HCT116 (cell line): ENCODE data around the gene FAM171A2. TPM values are rescaled to one million over a fixed set of nuclear protein-coding genes. Genes with fewer than 3 reads are reported as not detected.

Source experiments
- ATAC-seq: fragments of 200-7000 bp; cut with Tn5 transposase; 2 replicates; pipeline ENCODE4 v1.9.1; 2020; ENCODE audit warnings: mild to moderate bottlenecking, moderate library complexity
- BruUV-seq: library from RNA; stranded (reverse); fragments of 400-500 nt; replicated peaks from 2 replicates; lab custom pipeline; 2021; lab: Mats Ljungman, UMichigan
- CTCF ChIA-PET: fragments of 300-600 bp; sonication (Branson Sonifier 250); formaldehyde crosslinking; loops from one replicate; lab custom pipeline; 2021; ENCODE audit warnings: antibody characterized with exemption; lab: Charles Lee
- POLR2A ChIA-PET: fragments of 300-600, 350-600 bp; sonication (Branson Sonifier 250); formaldehyde crosslinking; loops from one replicate; lab custom pipeline; 2021; ENCODE audit warnings: antibody characterized with exemption; lab: Charles Lee
- RAD21 ChIA-PET, 2 experiments: fragments of 300-600 bp; sonication (Branson Sonifier 250); formaldehyde crosslinking; loops; one replicate each; lab custom pipeline; 2023; ENCODE audit warnings: low total read pairs in 2 of 2; ENCODE audit not compliant: uncharacterized antibody in 2 of 2, unreplicated experiment in 2 of 2, low non-redundant PET in 1 of 2; lab: Charles Lee
- DNase-seq: peaks from one replicate; pipeline ENCODE4 v3.0.0-alpha.2; 2010; ENCODE audit warnings: low read depth, low spot score
- H2AFZ ChIP-seq: fragments of 200-600 bp; shearing (Covaris generic), sonication (generic); 2 replicates; pipeline ENCODE4 v1.6.1; 2017; ENCODE audit warnings: low read depth, mixed run types, mixed read lengths, antibody characterized with exemption, low read length; ENCODE audit not compliant: poor library complexity, severe bottlenecking
- H3K27ac ChIP-seq: 2 replicates; pipeline ENCODE4 v1.5.1; 2012; ENCODE audit warnings: low read depth, low read length
- H3K27me3 ChIP-seq: fragments of 200-600 bp; sonication (generic); 2 replicates; pipeline ENCODE4 v1.6.1; 2016; ENCODE audit warnings: mixed run types, low read length, mixed read lengths; ENCODE audit not compliant: insufficient read depth
- H3K36me3 ChIP-seq, 2 experiments: fragments of 200-500 bp in 1 of 2; fragments of 200-600 bp in 1 of 2; sonication (Bioruptor generic) in 1 of 2; sonication (generic) in 1 of 2; 2 replicates each; pipeline versions ENCODE4 v1.5.1 to v1.6.1; 2014 to 2016; ENCODE audit warnings: low read length in 2 of 2, inconsistent platforms in 1 of 2, mixed read lengths in 1 of 2, mixed run types in 1 of 2; ENCODE audit not compliant: insufficient read depth in 2 of 2, control insufficient read depth in 1 of 2
- H3K4me1 ChIP-seq, 2 experiments: fragments of 200-600 bp in 1 of 2; sonication (generic) in 1 of 2; 2 replicates each; pipeline versions ENCODE4 v1.5.1 to v1.6.1; 2012 to 2017; ENCODE audit warnings: low read length in 2 of 2, inconsistent platforms in 1 of 2, mild to moderate bottlenecking in 1 of 2, mixed read lengths in 1 of 2, mixed run types in 1 of 2, moderate library complexity in 1 of 2; ENCODE audit not compliant: insufficient read depth in 2 of 2, control insufficient read depth in 1 of 2
- H3K4me2 ChIP-seq: fragments of 200-600 bp; sonication (generic); 2 replicates; pipeline ENCODE4 v1.6.1; 2017; ENCODE audit warnings: mixed run types, low read length, mixed read lengths
- H3K4me3 ChIP-seq, 2 experiments: fragments of 200-600 bp in 1 of 2; sonication (generic) in 1 of 2; replicated peaks in 1 of 2; 2 replicates each; pipeline ENCODE4 v1.5.1; 2011 to 2016; ENCODE audit warnings: low read length in 2 of 2, control low read depth in 1 of 2, low read depth in 1 of 2, mild to moderate bottlenecking in 1 of 2, mixed read lengths in 1 of 2, mixed run types in 1 of 2
- H3K79me2 ChIP-seq: fragments of 200-600 bp; sonication (generic); 2 replicates; pipeline ENCODE4 v1.6.1; 2017; ENCODE audit warnings: mild to moderate bottlenecking, mixed run types, low read length, moderate library complexity, mixed read lengths; ENCODE audit not compliant: insufficient read depth
- H3K9ac ChIP-seq: fragments of 200-600 bp; sonication (generic); 2 replicates; pipeline ENCODE4 v1.6.1; 2016; ENCODE audit warnings: low read length, mixed read lengths
- H3K9me2 ChIP-seq: fragments of 200-600 bp; sonication (generic), shearing (Covaris generic); 2 replicates; pipeline ENCODE4 v1.6.1; 2017; ENCODE audit warnings: mixed run types, mild to moderate bottlenecking, moderate library complexity; ENCODE audit not compliant: insufficient read depth
- H3K9me3 ChIP-seq, 2 experiments: fragments of 200-500 bp in 1 of 2; fragments of 200-600 bp in 1 of 2; sonication (Bioruptor generic) in 1 of 2; sonication (generic) in 1 of 2; 2 replicates each; pipeline ENCODE4 v1.6.1; 2014 to 2017; ENCODE audit warnings: low read length in 2 of 2, mixed read lengths in 2 of 2, inconsistent platforms in 1 of 2, low read depth in 1 of 2, mild to moderate bottlenecking in 1 of 2, mixed run types in 1 of 2, moderate library complexity in 1 of 2; ENCODE audit not compliant: control insufficient read depth in 1 of 2, insufficient read depth in 1 of 2
- H4K20me1 ChIP-seq: fragments of 200-600 bp; sonication (generic), shearing (Covaris generic); 2 replicates; pipeline ENCODE4 v1.6.1; 2017; ENCODE audit warnings: mixed run types, mild to moderate bottlenecking, moderate library complexity; ENCODE audit not compliant: insufficient read depth
- CBX3 ChIP-seq: IDR thresholded peaks from 2 replicates; pipeline ENCODE4 v1.6.1; 2012; ENCODE audit warnings: low read depth
- CEBPB ChIP-seq: IDR thresholded peaks from 2 replicates; pipeline ENCODE4 v1.6.1; 2012; ENCODE audit warnings: low read depth
- EGR1 ChIP-seq: IDR thresholded peaks from 2 replicates; pipeline ENCODE4 v1.6.1; 2012; ENCODE audit warnings: low read depth
- EZH2 ChIP-seq: fragments of 200-600 bp; sonication (generic); IDR thresholded peaks from 2 replicates; pipeline ENCODE4 v1.6.1; 2017; ENCODE audit warnings: antibody characterized with exemption, mixed run types
- EZH2phosphoT487 ChIP-seq: fragments of 200-600 bp; IDR thresholded peaks from 2 replicates; pipeline ENCODE4 v1.6.1; 2018; ENCODE audit warnings: antibody characterized with exemption, borderline replicate concordance
- FOSL1 ChIP-seq: IDR thresholded peaks from 2 replicates; pipeline ENCODE4 v1.6.1; 2012; ENCODE audit warnings: low read depth
- SIN3A ChIP-seq: IDR thresholded peaks from 2 replicates; pipeline ENCODE4 v1.6.1; 2012; ENCODE audit warnings: low read depth
- SRF ChIP-seq: IDR thresholded peaks from 2 replicates; pipeline ENCODE4 v1.6.1; 2012; ENCODE audit warnings: low read depth
- TCF7L2 ChIP-seq: IDR thresholded peaks from 2 replicates; pipeline ENCODE4 v1.7.0; 2011; ENCODE audit warnings: borderline replicate concordance, inconsistent platforms; ENCODE audit not compliant: insufficient read depth, insufficient read length; ENCODE audit errors: extremely low read depth
- YY1 ChIP-seq: IDR thresholded peaks from 2 replicates; pipeline ENCODE4 v1.6.1; 2011; ENCODE audit warnings: low read length, low read depth, moderate library complexity, mild to moderate bottlenecking; ENCODE audit not compliant: insufficient replicate concordance; ENCODE audit errors: extremely low read depth
- ZBTB33 ChIP-seq: IDR thresholded peaks from 2 replicates; pipeline ENCODE4 v1.6.1; 2011; ENCODE audit warnings: mild to moderate bottlenecking, low read length, moderate library complexity; ENCODE audit not compliant: insufficient replicate concordance; ENCODE audit errors: extremely low read depth
- ZFX ChIP-seq: fragments of 450-650 bp; IDR thresholded peaks from 2 replicates; pipeline ENCODE4 v1.6.1; 2017
- ZNF274 ChIP-seq: fragments of 200-500 bp; sonication (Bioruptor generic); IDR thresholded peaks from 2 replicates; pipeline ENCODE4 v1.6.1; 2014; ENCODE audit warnings: mild to moderate bottlenecking, low read depth, low read length, inconsistent platforms
- intact Hi-C: fragments of 100-400 bp; cut with micrococcal nuclease; formaldehyde crosslinking; loops from 2 replicates; pipeline ENCODE4 v1.10.0; 2022
- total RNA-seq: library from RNA; stranded (reverse); gene quantifications from one replicate; pipeline ENCODE4 v1.2.1, GENCODE V29; 2021; ENCODE audit not compliant: unreplicated experiment
- TF ChIP-seq, protein P1 (sequence below): IDR thresholded peaks from 2 replicates; pipeline ENCODE4 v1.6.1; 2012
- TF ChIP-seq, protein P2 (sequence below): IDR thresholded peaks from 2 replicates; pipeline ENCODE4 v1.6.1; 2012

The FAM171A2 gene
- total RNA-seq, 1 experiment from 2014 or later: 18.0 TPM

DNA sequence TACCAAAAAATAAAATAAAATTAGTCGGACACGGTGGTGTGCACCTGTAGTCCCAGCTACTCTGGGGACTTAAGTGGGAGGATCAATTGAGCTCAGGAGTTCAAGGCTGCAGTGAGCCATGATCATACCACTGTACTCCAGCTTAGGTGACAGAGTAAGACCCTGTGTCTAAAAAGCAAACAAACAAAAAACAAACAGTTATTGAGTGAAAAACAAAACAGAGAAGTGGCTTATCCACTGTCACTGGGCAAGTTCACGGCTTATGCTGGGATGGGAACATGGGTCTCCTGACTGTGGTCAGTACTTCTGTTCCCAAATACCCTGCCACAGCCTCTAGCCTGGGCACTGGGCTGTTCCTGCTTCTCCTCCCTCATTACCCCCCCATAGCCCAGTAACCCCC lies 28.1 kb downstream of the FAM171A2 start:
- H3K9me3 ChIP-seq: no peaks in the 10 kb centered on the region
- POLR2A ChIA-PET: no interaction called here
- intact Hi-C loops: no loop called here
- RAD21 ChIA-PET: no interaction called here
- H3K27me3 ChIP-seq: no peaks in the 10 kb centered on the region
- H3K79me2 ChIP-seq: no peaks in the 10 kb centered on the region
- ATAC-seq (no peak), DNase-seq (no peak)
- no TSS peak for BruUV-seq
- H3K4me1 ChIP-seq: peaks cover 3 to 17% of the 10 kb centered on the region in 2 experiments; a peak in 3 of 4 replicates
- CTCF ChIA-PET: no interaction called here
- H3K4me3 ChIP-seq: no peak overlapping the region
- H3K9me2 ChIP-seq: no peaks in the 10 kb centered on the region
- no peak overlapping the region for H3K9ac ChIP-seq
- TF ChIP-seq ZBTB33: no peak
- TF ChIP-seq EZH2: no peak
- no peak overlapping the region for H2AFZ ChIP-seq
- H4K20me1 ChIP-seq: no peaks in the 10 kb centered on the region
- no peaks in the 10 kb centered on the region for H3K36me3 ChIP-seq
- no peak overlapping the region for H3K4me2 ChIP-seq
- H3K27ac ChIP-seq: no peak overlapping the region

DNA sequence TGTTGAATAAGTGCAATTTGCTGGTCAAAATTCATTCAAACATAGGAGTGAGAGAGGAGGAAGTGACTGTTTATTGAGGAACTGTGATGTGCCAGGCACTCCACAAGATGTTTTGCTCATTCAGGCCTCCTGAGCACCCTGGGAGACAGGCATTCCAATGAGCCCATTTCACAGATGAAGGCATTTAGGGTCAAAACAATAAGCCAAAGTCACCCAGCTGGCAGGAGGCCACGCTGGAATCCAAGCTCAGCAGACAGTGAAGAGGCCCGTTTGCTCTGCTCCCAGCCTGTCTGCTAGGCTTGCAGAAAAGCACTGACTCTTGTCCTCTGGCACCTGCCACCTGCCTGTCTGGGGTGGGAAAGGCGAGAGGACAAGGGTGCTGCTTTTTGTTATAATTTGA lies 28.9 kb downstream of the FAM171A2 start:
- no TSS peak for BruUV-seq
- Histone ChIP-seq H3K9ac (no peak overlapping the region), H3K4me3 (no peak overlapping the region), H3K4me2 (no peak overlapping the region), H3K79me2 (no peaks in the 10 kb centered on the region), H3K27me3 (no peaks in the 10 kb centered on the region), H3K4me1 (peaks cover 3 to 17% of the 10 kb centered on the region in 2 experiments; a peak in 3 of 4 replicates), H3K9me2 (no peaks in the 10 kb centered on the region), H3K9me3 (no peaks in the 10 kb centered on the region), H3K36me3 (no peaks in the 10 kb centered on the region), H4K20me1 (no peaks in the 10 kb centered on the region), H2AFZ (no peak overlapping the region), H3K27ac (no peak overlapping the region)
- DNase-seq (no peak), ATAC-seq (no peak)
- no peak for TF ChIP-seq ZFX
- TF ChIP-seq FOSL1: no peak
- TF ChIP-seq SRF: no peak
- TF ChIP-seq CBX3: no peak
- no peak for TF ChIP-seq TCF7L2
- TF ChIP-seq, protein P1, sequence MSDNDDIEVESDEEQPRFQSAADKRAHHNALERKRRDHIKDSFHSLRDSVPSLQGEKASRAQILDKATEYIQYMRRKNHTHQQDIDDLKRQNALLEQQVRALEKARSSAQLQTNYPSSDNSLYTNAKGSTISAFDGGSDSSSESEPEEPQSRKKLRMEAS: no peak
- no peak for TF ChIP-seq EZH2phosphoT487
- no peak for TF ChIP-seq SIN3A
- no peak for TF ChIP-seq EGR1
- TF ChIP-seq, protein P2, sequence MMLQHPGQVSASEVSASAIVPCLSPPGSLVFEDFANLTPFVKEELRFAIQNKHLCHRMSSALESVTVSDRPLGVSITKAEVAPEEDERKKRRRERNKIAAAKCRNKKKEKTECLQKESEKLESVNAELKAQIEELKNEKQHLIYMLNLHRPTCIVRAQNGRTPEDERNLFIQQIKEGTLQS: no peak
- TF ChIP-seq YY1: no peak
- no peak for TF ChIP-seq ZNF274
- no peak for TF ChIP-seq CEBPB
- intact Hi-C loops: no loop called here
- ChIA-PET RAD21 (no interaction called here), CTCF (no interaction called here), POLR2A (no interaction called here)
